Activated CD4-positive, alpha-beta T cell treated with anti-CD3 and anti-CD28 coated beads, Interleukin-2, amount 10 ng/mL, durations not matched to agents 7 days and 5 days (primary cell): ENCODE data around the gene MUC13. TPM values are rescaled to one million over a fixed set of nuclear protein-coding genes. Genes with fewer than 3 reads are reported as not detected.

Experiments used
- CTCF ChIA-PET: fragments of 350-600 bp; sonication (Branson Sonifier 250); formaldehyde crosslinking; loops from one replicate; lab custom pipeline; 2021; ENCODE audit warnings: antibody characterized with exemption; lab: Charles Lee
- POLR2A ChIA-PET: fragments of 350-600 bp; sonication (Branson Sonifier 250); formaldehyde crosslinking; loops from one replicate; lab custom pipeline; 2021; ENCODE audit warnings: antibody characterized with exemption; lab: Charles Lee
- DNase-seq: peaks from one replicate; pipeline ENCODE4 v3.0.0-alpha.2; 2020
- H3K27ac Mint-ChIP-seq: one replicate; pipeline ENCODE4 v1.8.0; 2021; ENCODE audit warnings: mild to moderate bottlenecking, moderate library complexity, mixed read lengths
- H3K27me3 Mint-ChIP-seq: one replicate; pipeline ENCODE4 v1.8.0; 2021; ENCODE audit warnings: mixed read lengths
- H3K36me3 Mint-ChIP-seq: one replicate; pipeline ENCODE4 v1.8.0; 2021; ENCODE audit warnings: low read depth, mixed read lengths
- H3K4me1 Mint-ChIP-seq: one replicate; pipeline ENCODE4 v1.8.0; 2021; ENCODE audit warnings: mixed read lengths
- H3K4me3 Mint-ChIP-seq: one replicate; pipeline ENCODE4 v1.8.0; 2021; ENCODE audit warnings: mild to moderate bottlenecking, moderate library complexity, mixed read lengths
- H3K9me3 Mint-ChIP-seq: one replicate; pipeline ENCODE4 v1.8.0; 2021; ENCODE audit warnings: mixed read lengths
- total RNA-seq, 2 experiments: library from RNA; stranded (reverse); gene quantifications; one replicate each; pipeline ENCODE4 v1.2.3, GENCODE V29; 2021

MUC13 gene
- not detected for total RNA-seq

GRCh38 chr3:124934577-124934976 lies at the start of gene MUC13:
Gene MUC13 (minus strand): TSS chr3:124934751. CDS start chr3:124934712, 39 bp downstream.
- CTCF ChIA-PET, result no interaction called here
- Mint-ChIP-seq H3K27ac (no peak within 1 kb of the TSS), H3K9me3 (no peaks in the 10 kb centered on the region), H3K4me3 (no peak within 1 kb of the TSS), H3K4me1 (no peaks in the 10 kb centered on the region), H3K27me3 (peaks cover 39% of the 10 kb centered on the region), H3K36me3 (no peaks in the 10 kb centered on the region)
- POLR2A ChIA-PET, result no interaction called here
- DNase-seq, result no peak

- ChIA-PET CTCF (interaction anchor here (0.6 to 1.3 kb wide), 3 partner anchors 22 to 502 kb away, joined by 3 to 5 read pairs (median 5); no protein-coding TSS in a partner anchor), POLR2A (no interaction called here)
- Mint-ChIP-seq H3K27ac (no peak overlapping the region), H3K36me3 (peaks cover 16% of the 10 kb centered on the region), H3K9me3 (no peaks in the 10 kb centered on the region), H3K4me1 (peaks cover 2% of the 10 kb centered on the region), H3K27me3 (no peaks in the 10 kb centered on the region), H3K4me3 (no peak overlapping the region)
- no peak for DNase-seq
These were observed 48.3 kb upstream of the MUC13 start for GRCh38 chr3:124982855-124983254.

GRCh38 chr3:124981472-124981871 lies 46.9 kb upstream of the MUC13 start:
- ChIA-PET CTCF (no interaction called here), POLR2A (no interaction called here)
- Mint-ChIP-seq H3K4me1 (peaks cover 2% of the 10 kb centered on the region), H3K9me3 (no peaks in the 10 kb centered on the region), H3K4me3 (no peak overlapping the region), H3K36me3 (peaks cover 27% of the 10 kb centered on the region), H3K27ac (no peak overlapping the region), H3K27me3 (no peaks in the 10 kb centered on the region)
- no peak for DNase-seq

GRCh38 chr3:124978627-124979026 lies 44.1 kb upstream of the MUC13 start:
- ChIA-PET CTCF (no interaction called here), POLR2A (no interaction called here)
- no peak overlapping the region for H3K27ac Mint-ChIP-seq
- H3K9me3 Mint-ChIP-seq, result no peaks in the 10 kb centered on the region
- H3K4me1 Mint-ChIP-seq, result peaks cover 10% of the 10 kb centered on the region
- H3K4me3 Mint-ChIP-seq, result no peak overlapping the region
- no peak for DNase-seq
- peaks cover 30% of the 10 kb centered on the region for H3K36me3 Mint-ChIP-seq
- no peaks in the 10 kb centered on the region for H3K27me3 Mint-ChIP-seq

- DNase-seq, result no peak
- ChIA-PET POLR2A (no interaction called here), CTCF (no interaction called here)
These were observed 41.8 kb upstream of the MUC13 start for GRCh38 chr3:124976383-124976782.

GRCh38 chr3:124974691-124975090 lies 40.1 kb upstream of the MUC13 start:
- POLR2A ChIA-PET, result no interaction called here

More at GRCh38 chr3:124976383-124976782, 41.8 kb upstream of the MUC13 start:
- no peaks in the 10 kb centered on the region for H3K9me3 Mint-ChIP-seq
- no peak overlapping the region for H3K27ac Mint-ChIP-seq
- H3K36me3 Mint-ChIP-seq, result peaks cover 35% of the 10 kb centered on the region
- H3K4me3 Mint-ChIP-seq, result no peak overlapping the region
- H3K4me1 Mint-ChIP-seq, result peaks cover 16% of the 10 kb centered on the region
- H3K27me3 Mint-ChIP-seq, result no peaks in the 10 kb centered on the region

GRCh38 chr3:124973290-124973689 lies 38.7 kb upstream of the MUC13 start:
- ChIA-PET CTCF (no interaction called here), POLR2A (no interaction called here)
- Mint-ChIP-seq H3K4me3 (no peak overlapping the region), H3K27me3 (no peaks in the 10 kb centered on the region), H3K36me3 (peaks cover 50% of the 10 kb centered on the region), H3K4me1 (peaks cover 24% of the 10 kb centered on the region), H3K27ac (no peak overlapping the region), H3K9me3 (no peaks in the 10 kb centered on the region)
- DNase-seq, result no peak

More at GRCh38 chr3:124974691-124975090, 40.1 kb upstream of the MUC13 start:
- Mint-ChIP-seq H3K36me3 (peaks cover 47% of the 10 kb centered on the region), H3K9me3 (no peaks in the 10 kb centered on the region), H3K27me3 (no peaks in the 10 kb centered on the region), H3K27ac (no peak overlapping the region), H3K4me3 (no peak overlapping the region), H3K4me1 (peaks cover 21% of the 10 kb centered on the region)
- DNase-seq, result no peak
- CTCF ChIA-PET, result no interaction called here

GRCh38 chr3:124972457-124972856 lies 37.9 kb upstream of the MUC13 start:
- Mint-ChIP-seq H3K36me3 (peaks cover 45% of the 10 kb centered on the region), H3K9me3 (no peaks in the 10 kb centered on the region)

GRCh38 chr3:124969963-124970722 lies 35.6 kb upstream of the MUC13 start:
- ChIA-PET POLR2A (no interaction called here), CTCF (no interaction called here)
- no peak for DNase-seq
- H3K4me3 Mint-ChIP-seq, result no peak overlapping the region
- peaks cover 32% of the 10 kb centered on the region for H3K36me3 Mint-ChIP-seq
- peaks cover 21% of the 10 kb centered on the region for H3K4me1 Mint-ChIP-seq
- no peaks in the 10 kb centered on the region for H3K9me3 Mint-ChIP-seq
- no peaks in the 10 kb centered on the region for H3K27me3 Mint-ChIP-seq
- no peak overlapping the region for H3K27ac Mint-ChIP-seq

More at GRCh38 chr3:124972457-124972856, 37.9 kb upstream of the MUC13 start:
- no peak overlapping the region for H3K27ac Mint-ChIP-seq
- H3K27me3 Mint-ChIP-seq, result no peaks in the 10 kb centered on the region
- ChIA-PET CTCF (no interaction called here), POLR2A (no interaction called here)
- H3K4me1 Mint-ChIP-seq, result peaks cover 24% of the 10 kb centered on the region
- no peak for DNase-seq
- no peak overlapping the region for H3K4me3 Mint-ChIP-seq

- ChIA-PET POLR2A (no interaction called here), CTCF (no interaction called here)
- Mint-ChIP-seq H3K27ac (no peak overlapping the region), H3K27me3 (no peaks in the 10 kb centered on the region), H3K4me3 (no peak overlapping the region), H3K4me1 (peaks cover 19% of the 10 kb centered on the region), H3K9me3 (no peaks in the 10 kb centered on the region), H3K36me3 (peaks cover 32% of the 10 kb centered on the region)
- no peak for DNase-seq
These were observed 34.6 kb upstream of the MUC13 start for GRCh38 chr3:124969190-124969589.

- ChIA-PET POLR2A (no interaction called here), CTCF (interaction anchor here (1.0 kb wide), 1 partner anchor 17 kb away, joined by 3 read pairs; no protein-coding TSS in a partner anchor)
- no peak for DNase-seq
- Mint-ChIP-seq H3K4me1 (peaks cover 8% of the 10 kb centered on the region), H3K9me3 (no peaks in the 10 kb centered on the region), H3K36me3 (peaks cover 22% of the 10 kb centered on the region), H3K4me3 (no peak overlapping the region), H3K27me3 (no peaks in the 10 kb centered on the region), H3K27ac (no peak overlapping the region)
These were observed 33.4 kb upstream of the MUC13 start for GRCh38 chr3:124967964-124968363.

- Mint-ChIP-seq H3K9me3 (no peaks in the 10 kb centered on the region), H3K4me3 (no peak overlapping the region), H3K36me3 (peaks cover 19% of the 10 kb centered on the region), H3K27me3 (peaks cover 6% of the 10 kb centered on the region), H3K27ac (no peak overlapping the region), H3K4me1 (peaks cover 8% of the 10 kb centered on the region)
- no peak for DNase-seq
- ChIA-PET CTCF (interaction anchor here (1.0 kb wide), 1 partner anchor 15 kb away, joined by 3 read pairs; no protein-coding TSS in a partner anchor), POLR2A (no interaction called here)
These were observed 32.2 kb upstream of the MUC13 start for GRCh38 chr3:124966521-124967445.

- POLR2A ChIA-PET, result no interaction called here
- no peak overlapping the region for H3K4me3 Mint-ChIP-seq
- H3K4me1 Mint-ChIP-seq, result peaks cover 6% of the 10 kb centered on the region
- no peak overlapping the region for H3K27ac Mint-ChIP-seq
- peaks cover 13% of the 10 kb centered on the region for H3K36me3 Mint-ChIP-seq
- peaks cover 6% of the 10 kb centered on the region for H3K27me3 Mint-ChIP-seq
- DNase-seq, result no peak
- CTCF ChIA-PET, result no interaction called here
- H3K9me3 Mint-ChIP-seq, result no peaks in the 10 kb centered on the region
These were observed 30.9 kb upstream of the MUC13 start for GRCh38 chr3:124965413-124965812.
